ENCODE measurements around the gene GRID1.

GRCh38 chr10:86049442-86049841, 317.2 kb downstream of the GRID1 start:
- TF ChIP-seq ZNF138 (CRISPR knock-in tag; conservative IDR thresholded peaks at IDR 0.05) (no peak), ZBTB43 (CRISPR knock-in tag; IDR thresholded peaks at IDR 0.05) (no peak), KAT7 (CRISPR knock-in tag; IDR thresholded peaks at IDR 0.05; ENCODE audit: borderline replicate concordance) (no peak), NFYB (CRISPR knock-in tag; conservative IDR thresholded peaks at IDR 0.05; ENCODE audit: low read depth) (no peak)
- TF ChIP-seq, protein P1, sequence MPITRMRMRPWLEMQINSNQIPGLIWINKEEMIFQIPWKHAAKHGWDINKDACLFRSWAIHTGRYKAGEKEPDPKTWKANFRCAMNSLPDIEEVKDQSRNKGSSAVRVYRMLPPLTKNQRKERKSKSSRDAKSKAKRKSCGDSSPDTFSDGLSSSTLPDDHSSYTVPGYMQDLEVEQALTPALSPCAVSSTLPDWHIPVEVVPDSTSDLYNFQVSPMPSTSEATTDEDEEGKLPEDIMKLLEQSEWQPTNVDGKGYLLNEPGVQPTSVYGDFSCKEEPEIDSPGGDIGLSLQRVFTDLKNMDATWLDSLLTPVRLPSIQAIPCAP (CRISPR knock-in tag; IDR thresholded peaks at IDR 0.05) = no peak

All from WTC11 (cell line).